Activated T-cell treated with anti-CD3 and anti-CD28 coated beads, Interleukin-2, amount 50 U/mL, for 24 hours (primary cell): ENCODE results near the gene TOLLIP.

Experiments used
- DNase-seq: peaks from one replicate; pipeline ENCODE4 v3.0.0-alpha.2; 2020
- H3K27ac Mint-ChIP-seq: 2 replicates; pipeline ENCODE4 v1.8.0; 2020; ENCODE audit warnings: mild to moderate bottlenecking, mixed read lengths
- H3K27me3 Mint-ChIP-seq: 2 replicates; pipeline ENCODE4 v1.8.0; 2020; ENCODE audit warnings: mixed read lengths
- H3K36me3 Mint-ChIP-seq: 2 replicates; pipeline ENCODE4 v1.8.0; 2020; ENCODE audit warnings: low read depth, mixed read lengths
- H3K4me1 Mint-ChIP-seq: 2 replicates; pipeline ENCODE4 v1.8.0; 2020; ENCODE audit warnings: low read depth, mixed read lengths
- H3K4me3 Mint-ChIP-seq: 2 replicates; pipeline ENCODE4 v1.8.0; 2020; ENCODE audit warnings: mild to moderate bottlenecking, moderate library complexity, mixed read lengths
- H3K9me3 Mint-ChIP-seq: 2 replicates; pipeline ENCODE4 v1.8.0; 2020; ENCODE audit warnings: mixed read lengths

The TOLLIP gene

GRCh38 chr11:1308743-1309497 is 512 bp downstream of the TOLLIP start:
- H3K27ac Mint-ChIP-seq = peak overlapping the region; percentile 64
- H3K36me3 Mint-ChIP-seq = peaks cover 43% of the 10 kb centered on the region
- peaks cover 59% of the 10 kb centered on the region for H3K4me1 Mint-ChIP-seq
- peak overlapping the region; percentile 77 for H3K4me3 Mint-ChIP-seq
- no peaks in the 10 kb centered on the region for H3K27me3 Mint-ChIP-seq
- DNase-seq = no peak
- peaks cover 2% of the 10 kb centered on the region for H3K9me3 Mint-ChIP-seq

- Mint-ChIP-seq H3K27ac (peak overlapping the region; percentile 64), H3K36me3 (peaks cover 47% of the 10 kb centered on the region), H3K9me3 (peaks cover 2% of the 10 kb centered on the region), H3K4me3 (peak overlapping the region; percentile 77), H3K27me3 (no peaks in the 10 kb centered on the region), H3K4me1 (peaks cover 62% of the 10 kb centered on the region)
- DNase-seq = no peak
Observed at GRCh38 chr11:1307998-1308742, 1.3 kb downstream of the TOLLIP start.

- Mint-ChIP-seq H3K27me3 (no peaks in the 10 kb centered on the region), H3K4me3 (peak overlapping the region; percentile 77), H3K9me3 (peaks cover 2% of the 10 kb centered on the region), H3K36me3 (peaks cover 54% of the 10 kb centered on the region), H3K27ac (peak overlapping the region; percentile 64), H3K4me1 (peaks cover 69% of the 10 kb centered on the region)
- DNase-seq = no peak
Observed at GRCh38 chr11:1307163-1307870, 2.1 kb downstream of the TOLLIP start.

- Mint-ChIP-seq H3K4me3 (peak overlapping the region; percentile 29), H3K4me1 (peaks cover 68% of the 10 kb centered on the region), H3K27ac (peak overlapping the region; percentile 31), H3K9me3 (peaks cover 2% of the 10 kb centered on the region), H3K27me3 (no peaks in the 10 kb centered on the region), H3K36me3 (peaks cover 54% of the 10 kb centered on the region)
- DNase-seq = no peak
Observed at GRCh38 chr11:1306186-1307162, 3.0 kb downstream of the TOLLIP start.

GRCh38 chr11:1305501-1306056 is 3.9 kb downstream of the TOLLIP start:
- Mint-ChIP-seq H3K4me3 (no peak overlapping the region), H3K9me3 (no peaks in the 10 kb centered on the region), H3K4me1 (peaks cover 60% of the 10 kb centered on the region), H3K36me3 (peaks cover 53% of the 10 kb centered on the region), H3K27me3 (no peaks in the 10 kb centered on the region), H3K27ac (no peak overlapping the region)
- no peak for DNase-seq

GRCh38 chr11:1305063-1305495 is 4.4 kb downstream of the TOLLIP start:
- peaks cover 55% of the 10 kb centered on the region for H3K36me3 Mint-ChIP-seq
- peaks cover 63% of the 10 kb centered on the region for H3K4me1 Mint-ChIP-seq
- no peaks in the 10 kb centered on the region for H3K9me3 Mint-ChIP-seq
- H3K27me3 Mint-ChIP-seq = no peaks in the 10 kb centered on the region
- no peak for DNase-seq
- H3K4me3 Mint-ChIP-seq = no peak overlapping the region
- no peak overlapping the region for H3K27ac Mint-ChIP-seq

- no peaks in the 10 kb centered on the region for H3K27me3 Mint-ChIP-seq
- no peaks in the 10 kb centered on the region for H3K9me3 Mint-ChIP-seq
- H3K27ac Mint-ChIP-seq = no peak overlapping the region
- peaks cover 63% of the 10 kb centered on the region for H3K4me1 Mint-ChIP-seq
- peaks cover 58% of the 10 kb centered on the region for H3K36me3 Mint-ChIP-seq
- no peak overlapping the region for H3K4me3 Mint-ChIP-seq
- peak; percentile 15 for DNase-seq
Observed at GRCh38 chr11:1304380-1304779, 5.1 kb downstream of the TOLLIP start.

DNA sequence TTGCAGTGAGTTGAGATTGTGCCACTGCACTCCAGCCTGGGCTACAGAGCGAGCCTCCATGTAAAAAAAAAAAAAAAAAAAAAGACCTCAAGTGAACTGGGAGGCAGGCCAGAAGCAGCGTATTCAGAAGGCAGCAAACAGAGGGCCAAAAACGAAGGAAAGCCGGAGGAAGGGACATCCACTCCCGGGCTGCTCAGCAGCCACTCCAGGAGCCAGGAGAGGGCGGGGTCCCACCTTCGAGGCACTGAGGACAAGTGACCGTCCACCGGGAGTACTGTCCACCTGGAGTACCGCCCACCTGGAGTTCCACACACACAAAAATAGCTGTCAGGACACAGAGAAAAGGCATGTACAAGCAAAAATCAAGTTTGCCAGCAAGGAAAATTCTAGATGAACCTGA is 5.5 kb downstream of the TOLLIP start:
- Mint-ChIP-seq H3K27ac (peak overlapping the region; percentile 23), H3K36me3 (peaks cover 59% of the 10 kb centered on the region), H3K27me3 (no peaks in the 10 kb centered on the region), H3K9me3 (no peaks in the 10 kb centered on the region), H3K4me1 (peaks cover 63% of the 10 kb centered on the region), H3K4me3 (no peak overlapping the region)
- DNase-seq = no peak

GRCh38 chr11:1303126-1303821 is 6.2 kb downstream of the TOLLIP start:
- DNase-seq = peak; percentile 27
- Mint-ChIP-seq H3K27ac (peak overlapping the region; percentile 61), H3K27me3 (no peaks in the 10 kb centered on the region), H3K36me3 (peaks cover 65% of the 10 kb centered on the region), H3K4me3 (no peak overlapping the region), H3K4me1 (peaks cover 61% of the 10 kb centered on the region), H3K9me3 (no peaks in the 10 kb centered on the region)

DNA sequence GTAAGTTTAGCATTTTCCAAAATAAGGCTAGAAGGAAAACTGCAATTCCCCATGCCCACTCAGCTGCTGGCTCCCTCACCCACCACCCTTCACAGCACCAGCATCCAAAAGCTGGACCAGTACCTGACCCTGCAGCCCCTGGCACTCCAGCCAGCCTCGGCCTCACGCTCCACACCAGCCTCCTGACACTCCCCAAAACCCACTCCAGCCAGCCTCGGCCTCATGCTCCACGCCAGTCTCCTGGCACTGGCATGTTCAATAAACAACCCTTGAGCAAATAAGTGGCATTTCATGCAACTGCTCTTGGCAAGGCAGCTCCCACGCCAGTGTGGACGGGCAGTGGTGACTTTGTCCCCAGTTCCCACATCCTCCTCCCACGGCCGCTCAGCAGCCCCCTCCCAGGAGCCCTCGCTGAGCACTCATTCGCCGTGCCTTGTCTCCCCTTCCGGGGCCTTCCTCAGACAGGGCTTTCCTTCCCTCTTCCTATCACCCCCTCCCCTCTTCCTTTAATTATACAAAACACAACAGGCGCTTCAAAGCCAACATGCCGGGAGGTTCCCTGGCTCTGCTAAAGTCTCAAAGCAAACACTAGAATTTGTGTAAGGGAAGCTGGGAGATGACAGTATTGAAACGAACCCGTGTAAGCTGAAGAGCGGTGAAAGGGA is 6.8 kb downstream of the TOLLIP start:
- H3K4me3 Mint-ChIP-seq = no peak overlapping the region
- no peaks in the 10 kb centered on the region for H3K27me3 Mint-ChIP-seq
- H3K36me3 Mint-ChIP-seq = peaks cover 66% of the 10 kb centered on the region
- H3K4me1 Mint-ChIP-seq = peaks cover 56% of the 10 kb centered on the region
- DNase-seq = peak; percentile 16
- no peaks in the 10 kb centered on the region for H3K9me3 Mint-ChIP-seq
- peak overlapping the region; percentile 61 for H3K27ac Mint-ChIP-seq

GRCh38 chr11:1302041-1302460 is 7.4 kb downstream of the TOLLIP start:
- Mint-ChIP-seq H3K27ac (no peak overlapping the region), H3K27me3 (no peaks in the 10 kb centered on the region), H3K4me3 (no peak overlapping the region), H3K4me1 (peaks cover 51% of the 10 kb centered on the region), H3K9me3 (no peaks in the 10 kb centered on the region), H3K36me3 (peaks cover 63% of the 10 kb centered on the region)
- DNase-seq = peak; percentile 17

DNA sequence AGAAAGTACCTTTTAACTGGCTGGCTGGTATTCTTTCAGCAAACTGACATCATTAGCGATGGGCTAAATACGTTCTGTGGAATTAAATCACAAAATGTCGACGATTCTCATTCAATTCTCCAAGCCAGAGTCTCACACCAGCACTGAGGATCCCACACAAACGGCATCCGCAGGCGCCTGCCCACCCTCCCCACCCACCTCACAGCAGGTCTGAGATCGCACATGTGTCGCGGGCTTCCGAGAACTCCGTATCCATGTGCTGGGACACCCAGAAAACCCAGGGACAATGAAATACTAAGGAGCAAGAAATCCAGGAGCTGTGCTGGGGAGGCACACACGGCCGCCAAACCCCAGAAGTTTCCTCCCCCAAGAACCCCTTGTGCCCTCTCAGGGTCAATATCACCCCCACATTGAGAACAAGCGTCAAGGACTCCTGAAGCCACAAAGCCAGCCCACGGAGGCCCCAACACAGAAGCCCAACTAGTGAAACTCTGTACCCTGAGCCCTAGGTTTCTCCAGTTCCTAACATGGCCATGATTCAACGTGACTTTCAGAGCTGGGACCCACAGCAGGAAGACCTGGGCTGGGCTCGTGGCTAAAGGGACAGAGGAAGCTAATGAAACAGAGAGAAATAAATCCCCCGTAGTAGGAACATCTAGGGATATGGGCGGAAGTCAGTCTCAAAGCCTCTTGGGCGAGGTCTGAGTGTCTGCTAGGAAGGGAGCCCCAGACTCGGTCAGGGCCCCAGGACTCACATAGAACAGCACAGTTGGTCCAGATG is 8.0 kb downstream of the TOLLIP start:
- peak overlapping the region; percentile 22 for H3K27ac Mint-ChIP-seq

More for the DNA sequence above, 8.0 kb downstream of the TOLLIP start:
- Mint-ChIP-seq H3K4me3 (no peak overlapping the region), H3K36me3 (peaks cover 59% of the 10 kb centered on the region), H3K9me3 (no peaks in the 10 kb centered on the region), H3K27me3 (no peaks in the 10 kb centered on the region), H3K4me1 (peaks cover 45% of the 10 kb centered on the region)
- peak; percentile 12 for DNase-seq
